Endothelial cell (in vitro differentiated cells): ENCODE data around the gene DCLK2. TPM values are rescaled to one million over a fixed set of nuclear protein-coding genes. Genes with fewer than 3 reads are reported as not detected.
A peak's percentile ranks its signal among the peaks of the same experiment; 100 is the strongest.

Experiments used
- DNase-seq: peaks from one replicate; pipeline ENCODE4 v3.0.0; 2021; ENCODE audit warnings: low spot score
- H3K27ac Mint-ChIP-seq: one replicate; pipeline ENCODE4 v1.8.0; 2021; ENCODE audit warnings: mixed read lengths, inconsistent platforms; ENCODE audit not compliant: unreplicated experiment
- H3K27me3 Mint-ChIP-seq: one replicate; pipeline ENCODE4 v1.8.0; 2021; ENCODE audit warnings: mild to moderate bottlenecking, moderate library complexity, mixed read lengths, inconsistent platforms; ENCODE audit not compliant: unreplicated experiment
- H3K36me3 Mint-ChIP-seq: one replicate; pipeline ENCODE4 v1.8.0; 2021; ENCODE audit warnings: mild to moderate bottlenecking, low read depth, mixed read lengths, inconsistent platforms; ENCODE audit not compliant: unreplicated experiment
- H3K4me1 Mint-ChIP-seq: one replicate; pipeline ENCODE4 v1.8.0; 2021; ENCODE audit warnings: mild to moderate bottlenecking, mixed read lengths, inconsistent platforms; ENCODE audit not compliant: unreplicated experiment
- H3K4me3 Mint-ChIP-seq: one replicate; pipeline ENCODE4 v1.8.0; 2021; ENCODE audit warnings: mild to moderate bottlenecking, mixed read lengths, inconsistent platforms; ENCODE audit not compliant: unreplicated experiment
- H3K9me3 Mint-ChIP-seq: one replicate; pipeline ENCODE4 v1.8.0; 2021; ENCODE audit warnings: mixed read lengths, inconsistent platforms; ENCODE audit not compliant: unreplicated experiment
- CTCF ChIP-seq: fragments of 200-600 bp; sonication (generic); IDR thresholded peaks from one replicate; pipeline ENCODE4 v1.5.0; 2021; ENCODE audit warnings: antibody characterized with exemption; ENCODE audit not compliant: unreplicated experiment
- total RNA-seq: library from RNA; stranded (reverse); fragmentation: NEBNext Ultra II Directional; extraction: Animal tissue kit (Norgen Biotek cat#: 25700); gene quantifications from one replicate; pipeline ENCODE4 v1.2.1, GENCODE V29; 2021; ENCODE audit not compliant: unreplicated experiment

The DCLK2 gene
- total RNA-seq, 1 donor from 2014 or later, result 7.8 TPM

- TF ChIP-seq CTCF, result no peak
- Mint-ChIP-seq H3K9me3 (no peaks in the 10 kb centered on the region), H3K27ac (no peak overlapping the region), H3K4me3 (no peak overlapping the region), H3K4me1 (peaks cover 6% of the 10 kb centered on the region), H3K27me3 (peaks cover 8% of the 10 kb centered on the region), H3K36me3 (peaks cover 21% of the 10 kb centered on the region)
- no peak for DNase-seq
Observed at GRCh38 chr4:150252306-150252705, 174.1 kb downstream of the DCLK2 start.

GRCh38 chr4:150252741-150253140 lies 174.5 kb downstream of the DCLK2 start:
- no peak for TF ChIP-seq CTCF
- Mint-ChIP-seq H3K9me3 (no peaks in the 10 kb centered on the region), H3K4me3 (peak overlapping the region; percentile 5), H3K4me1 (peaks cover 6% of the 10 kb centered on the region), H3K27me3 (peaks cover 10% of the 10 kb centered on the region), H3K27ac (peak overlapping the region; percentile 8), H3K36me3 (peaks cover 21% of the 10 kb centered on the region)
- no peak for DNase-seq

GRCh38 chr4:150253416-150253815 lies 175.2 kb downstream of the DCLK2 start:
- TF ChIP-seq CTCF, result no peak

GRCh38 chr4:150253965-150254630 lies 175.9 kb downstream of the DCLK2 start:
- H3K9me3 Mint-ChIP-seq, result no peaks in the 10 kb centered on the region
- H3K4me1 Mint-ChIP-seq, result peaks cover 4% of the 10 kb centered on the region
- H3K36me3 Mint-ChIP-seq, result peaks cover 21% of the 10 kb centered on the region
- TF ChIP-seq CTCF, result no peak
- no peak for DNase-seq
- H3K27ac Mint-ChIP-seq, result no peak overlapping the region
- peaks cover 10% of the 10 kb centered on the region for H3K27me3 Mint-ChIP-seq
- peak overlapping the region; percentile 25 for H3K4me3 Mint-ChIP-seq

More at GRCh38 chr4:150253416-150253815, 175.2 kb downstream of the DCLK2 start:
- peaks cover 10% of the 10 kb centered on the region for H3K27me3 Mint-ChIP-seq
- no peaks in the 10 kb centered on the region for H3K9me3 Mint-ChIP-seq
- no peak overlapping the region for H3K4me3 Mint-ChIP-seq
- H3K27ac Mint-ChIP-seq, result no peak overlapping the region
- no peak for DNase-seq
- peaks cover 6% of the 10 kb centered on the region for H3K4me1 Mint-ChIP-seq
- peaks cover 21% of the 10 kb centered on the region for H3K36me3 Mint-ChIP-seq

- TF ChIP-seq CTCF, result no peak
- H3K36me3 Mint-ChIP-seq, result peaks cover 27% of the 10 kb centered on the region
- no peak overlapping the region for H3K27ac Mint-ChIP-seq
- no peak overlapping the region for H3K4me3 Mint-ChIP-seq
- H3K4me1 Mint-ChIP-seq, result no peaks in the 10 kb centered on the region
- H3K9me3 Mint-ChIP-seq, result no peaks in the 10 kb centered on the region
- peaks cover 9% of the 10 kb centered on the region for H3K27me3 Mint-ChIP-seq
- no peak for DNase-seq
Observed at GRCh38 chr4:150255610-150256224, 177.5 kb downstream of the DCLK2 start.
